ENCODE measurements around the gene HDAC2. TPM values are rescaled to one million over a fixed set of nuclear protein-coding genes. Genes with fewer than 3 reads are reported as not detected.
A peak's percentile ranks its signal among the peaks of the same experiment; 100 is the strongest.

Gene HDAC2
- total RNA-seq, 1 experiment from 2014 or later, result 66.1 TPM

DNA sequence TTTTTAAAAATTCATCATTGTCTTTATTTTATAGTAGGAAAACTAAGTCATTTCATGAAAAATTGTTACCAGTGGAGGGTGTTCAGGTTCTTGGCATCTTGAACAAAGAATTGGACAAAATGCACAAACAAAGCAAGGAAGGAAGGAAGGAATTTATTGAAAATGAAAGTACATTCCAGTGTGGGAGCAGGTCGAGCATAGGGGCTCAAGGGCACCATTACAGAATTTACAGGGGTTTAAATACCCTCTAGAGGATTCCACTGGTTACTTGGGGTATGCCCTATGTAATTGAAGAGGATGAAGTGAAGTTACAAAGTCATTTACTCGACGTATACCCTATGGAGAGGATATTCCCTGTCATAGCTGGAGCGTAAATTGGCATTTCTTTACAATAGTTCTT, 37.4 kb upstream of the HDAC2 start:
- ATAC-seq (no peak), DNase-seq (no peak)
- H3F3A ChIP-seq (ENCODE audit: low read length, unreplicated experiment), result no peaks in the 10 kb centered on the region
- CTCF ChIA-PET, result no interaction called here
- peaks cover 20% of the 10 kb centered on the region for H3K4me1 ChIP-seq (ENCODE audit: insufficient read depth, low read length)
- no peak for TF ChIP-seq EZH2phosphoT487 (IDR thresholded peaks at IDR 0.05; ENCODE audit: borderline replicate concordance, low read length)
- no peak for TF ChIP-seq CTCF (conservative IDR thresholded peaks at IDR 0.05; ENCODE audit: low read depth, low read length)
- no peak for TF ChIP-seq EZH2 (IDR thresholded peaks at IDR 0.05; ENCODE audit: low read length, unreplicated experiment)
- H3K36me3 ChIP-seq (ENCODE audit: low read depth, low read length), result no peaks in the 10 kb centered on the region
- H3K9ac ChIP-seq (ENCODE audit: low read length), result no peak overlapping the region
- H3K79me2 ChIP-seq (ENCODE audit: low read length), result no peaks in the 10 kb centered on the region
- H3K4me3 ChIP-seq (ENCODE audit: low read length), result no peak overlapping the region
- BruUV-seq (replicated peaks), result no TSS peak
- H3K9me2 ChIP-seq (replicated peaks; ENCODE audit: low read length), result no peaks in the 10 kb centered on the region
- no peaks in the 10 kb centered on the region for H3K27me3 ChIP-seq (ENCODE audit: low read length)
- 0 out of 2 replicates have a peak overlapping the region, but pooled peaks have one; percentile 46 for H3K4me2 ChIP-seq (ENCODE audit: low read length)
- H3K27ac ChIP-seq (ENCODE audit: low read length), result no peak overlapping the region
- H2AFZ ChIP-seq (ENCODE audit: low read length), result no peak overlapping the region
- POLR2A ChIA-PET (ENCODE audit: unreplicated experiment), result no interaction called here
- no peaks in the 10 kb centered on the region for H3K9me3 ChIP-seq (ENCODE audit: low read length)
- no peaks in the 10 kb centered on the region for H4K20me1 ChIP-seq (ENCODE audit: low read length)
- intact Hi-C loops (cut with micrococcal nuclease), result no loop called here

DNA sequence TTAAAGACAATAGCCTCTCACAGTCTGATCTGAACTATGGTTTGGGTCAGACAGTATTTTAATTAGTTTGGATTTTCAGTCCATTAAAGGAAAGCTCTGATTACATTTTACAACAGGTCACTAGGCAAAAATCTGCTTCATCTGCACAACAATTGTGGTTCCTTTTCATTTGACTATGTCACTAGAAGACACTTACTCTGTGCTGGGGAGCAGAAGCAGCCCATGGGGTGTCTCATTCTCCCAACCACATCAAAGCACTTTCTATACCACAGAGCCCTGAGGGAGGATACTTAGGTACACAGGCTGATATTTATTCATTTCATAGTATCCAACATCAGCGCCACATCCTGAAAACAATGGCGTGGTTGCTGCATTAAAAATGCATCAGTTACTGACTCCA, 36.6 kb upstream of the HDAC2 start:
- no peaks in the 10 kb centered on the region for H3K9me2 ChIP-seq (replicated peaks; ENCODE audit: low read length)
- H3K27me3 ChIP-seq (ENCODE audit: low read length), result no peaks in the 10 kb centered on the region
- no peak overlapping the region for H3K9ac ChIP-seq (ENCODE audit: low read length)
- no peaks in the 10 kb centered on the region for H3K79me2 ChIP-seq (ENCODE audit: low read length)
- ChIA-PET POLR2A (ENCODE audit: unreplicated experiment) (no interaction called here), CTCF (no interaction called here)
- H4K20me1 ChIP-seq (ENCODE audit: low read length), result no peaks in the 10 kb centered on the region
- H3K4me3 ChIP-seq (ENCODE audit: low read length), result no peak overlapping the region
- BruUV-seq (replicated peaks), result no TSS peak
- peak overlapping the region; percentile 46 for H3K4me2 ChIP-seq (ENCODE audit: low read length)
- peak overlapping the region; percentile 40; the same call in 1 of the 2 replicates for H2AFZ ChIP-seq (ENCODE audit: low read length)
- H3K36me3 ChIP-seq (ENCODE audit: low read depth, low read length), result no peaks in the 10 kb centered on the region
- peaks cover 20% of the 10 kb centered on the region for H3K4me1 ChIP-seq (ENCODE audit: insufficient read depth, low read length)
- H3K27ac ChIP-seq (ENCODE audit: low read length), result no peak overlapping the region
- H3F3A ChIP-seq (ENCODE audit: low read length, unreplicated experiment), result no peaks in the 10 kb centered on the region
- DNase-seq (peak; percentile 79), ATAC-seq (peak; percentile 88)
- intact Hi-C loops (cut with micrococcal nuclease), result no loop called here
- no peak for TF ChIP-seq EZH2 (IDR thresholded peaks at IDR 0.05; ENCODE audit: low read length, unreplicated experiment)
- TF ChIP-seq CTCF (conservative IDR thresholded peaks at IDR 0.05; ENCODE audit: low read depth, low read length), result no peak
- no peak for TF ChIP-seq EZH2phosphoT487 (IDR thresholded peaks at IDR 0.05; ENCODE audit: borderline replicate concordance, low read length)
- no peaks in the 10 kb centered on the region for H3K9me3 ChIP-seq (ENCODE audit: low read length)

DNA sequence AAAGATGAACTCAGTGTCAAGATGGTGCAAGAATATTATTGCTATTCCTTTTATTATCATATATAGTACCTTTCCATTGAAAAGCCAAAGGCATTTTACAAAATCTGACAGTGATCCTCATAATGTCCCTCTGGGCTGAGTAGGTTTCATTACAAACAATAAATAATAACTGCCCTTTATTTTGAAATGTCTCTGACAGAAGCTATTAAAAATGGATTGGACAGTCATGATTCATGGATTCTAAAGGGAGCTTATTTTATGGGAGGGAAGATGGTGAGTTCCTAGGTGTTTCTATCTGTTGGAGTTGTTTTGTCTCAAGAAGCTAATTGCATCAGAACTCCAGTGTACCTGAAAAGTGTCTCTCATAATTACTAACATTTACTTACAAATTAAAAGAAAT, 30.4 kb upstream of the HDAC2 start:
- Histone ChIP-seq H3F3A (ENCODE audit: low read length, unreplicated experiment) (no peaks in the 10 kb centered on the region), H3K9ac (ENCODE audit: low read length) (no peak overlapping the region), H3K4me1 (ENCODE audit: insufficient read depth, low read length) (peaks cover 52% of the 10 kb centered on the region), H3K9me3 (ENCODE audit: low read length) (no peaks in the 10 kb centered on the region), H3K4me3 (ENCODE audit: low read length) (no peak overlapping the region), H3K27ac (ENCODE audit: low read length) (no peak overlapping the region), H3K4me2 (ENCODE audit: low read length) (no peak overlapping the region), H3K27me3 (ENCODE audit: low read length) (no peaks in the 10 kb centered on the region), H4K20me1 (ENCODE audit: low read length) (no peaks in the 10 kb centered on the region), H3K79me2 (ENCODE audit: low read length) (0 out of 2 replicates have a peak, but pooled peaks cover 7% of the 10 kb centered on the region), H3K9me2 (replicated peaks; ENCODE audit: low read length) (no peaks in the 10 kb centered on the region), H2AFZ (ENCODE audit: low read length) (no peak overlapping the region), H3K36me3 (ENCODE audit: low read depth, low read length) (no peaks in the 10 kb centered on the region)
- ChIA-PET POLR2A (ENCODE audit: unreplicated experiment) (no interaction called here), CTCF (interaction anchor here (0.7 kb wide), 1 partner anchor 54 kb away, joined by 3 read pairs; no protein-coding TSS in a partner anchor)
- TF ChIP-seq CTCF (conservative IDR thresholded peaks at IDR 0.05; ENCODE audit: low read depth, low read length) (no peak), EZH2 (IDR thresholded peaks at IDR 0.05; ENCODE audit: low read length, unreplicated experiment) (no peak), EZH2phosphoT487 (IDR thresholded peaks at IDR 0.05; ENCODE audit: borderline replicate concordance, low read length) (no peak)
- ATAC-seq (peak; percentile 12; the same call in 1 of the 2 replicates), DNase-seq (peak; percentile 42)
- intact Hi-C loops (cut with micrococcal nuclease), result no loop called here
- BruUV-seq (replicated peaks), result no TSS peak

Measured in PC-3 (cell line).